Measurements from ENCODE around the gene RNF115.
"Not testable (repeated sequence)": the region's sequence is repeated elsewhere in the genome, so short reads cannot be mapped to it uniquely, and the experiment has no call there.

Gene RNF115

DNA sequence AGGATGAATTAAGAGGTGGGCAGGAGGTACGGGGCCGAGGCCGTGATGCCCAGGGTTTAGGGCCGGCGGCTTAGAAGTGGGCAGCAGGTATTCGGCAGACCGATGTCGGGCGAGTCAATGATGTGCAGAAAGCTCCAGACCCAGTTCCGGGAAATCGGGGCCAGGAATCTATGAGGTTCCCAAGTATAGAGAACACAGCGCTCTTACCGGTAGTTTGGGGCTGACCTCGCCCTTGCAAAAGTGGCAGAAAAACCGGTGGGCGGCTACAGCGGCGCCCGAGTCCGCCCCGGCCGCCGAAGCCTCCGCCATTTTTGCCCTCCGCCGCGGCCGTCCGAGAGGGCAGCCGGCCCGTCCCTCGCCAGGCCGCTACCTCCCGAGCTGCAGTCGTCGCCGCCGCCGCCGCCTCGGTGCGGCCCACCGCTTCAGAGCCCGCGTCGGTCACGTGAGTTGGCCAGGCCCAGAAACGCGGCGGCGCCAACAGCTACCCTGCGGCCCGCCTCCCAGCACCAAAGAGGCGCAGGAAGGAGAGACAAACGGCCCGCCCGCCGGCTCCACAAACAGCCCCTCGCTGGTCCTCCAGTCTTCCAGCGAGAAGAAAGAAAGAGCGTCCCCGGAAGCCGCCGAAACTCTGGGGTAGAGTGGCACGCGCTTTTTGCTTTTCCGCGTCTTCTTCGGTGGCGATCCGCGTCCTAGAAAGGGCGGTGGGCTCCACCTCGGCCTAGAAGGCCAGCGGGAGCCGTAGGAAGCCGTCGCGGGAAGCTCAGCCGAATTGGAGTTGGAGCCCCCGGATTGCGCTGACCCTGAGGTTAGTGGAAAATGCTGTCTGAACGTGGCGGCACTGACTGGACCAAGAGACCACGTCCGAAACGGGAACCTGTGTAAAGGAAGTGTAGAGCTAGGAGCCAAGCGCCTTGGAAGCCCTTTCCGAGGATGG lies at the start of gene RNF115, which contains the start of gene POLR3C:
Gene RNF115, minus strand, starts transcription at position 531 of the 934 bp plus-strand sequence. Its CDS starts 222 bp downstream, at position 309.
Gene POLR3C, plus strand, starts transcription at position 636 of the 934 bp plus-strand sequence. CDS start 1,577 bp downstream, outside the sequence.
- peak; percentile 69 for DNase-seq (ENCODE audit: low read depth)

- DNase-seq (ENCODE audit: low read depth): no peak
Observed at GRCh38 chr1:145871994-145872924, 48.4 kb upstream of the RNF115 start.

GRCh38 chr1:145868232-145868631 lies 44.3 kb upstream of the RNF115 start:
- no peak for DNase-seq (ENCODE audit: low read depth)

DNA sequence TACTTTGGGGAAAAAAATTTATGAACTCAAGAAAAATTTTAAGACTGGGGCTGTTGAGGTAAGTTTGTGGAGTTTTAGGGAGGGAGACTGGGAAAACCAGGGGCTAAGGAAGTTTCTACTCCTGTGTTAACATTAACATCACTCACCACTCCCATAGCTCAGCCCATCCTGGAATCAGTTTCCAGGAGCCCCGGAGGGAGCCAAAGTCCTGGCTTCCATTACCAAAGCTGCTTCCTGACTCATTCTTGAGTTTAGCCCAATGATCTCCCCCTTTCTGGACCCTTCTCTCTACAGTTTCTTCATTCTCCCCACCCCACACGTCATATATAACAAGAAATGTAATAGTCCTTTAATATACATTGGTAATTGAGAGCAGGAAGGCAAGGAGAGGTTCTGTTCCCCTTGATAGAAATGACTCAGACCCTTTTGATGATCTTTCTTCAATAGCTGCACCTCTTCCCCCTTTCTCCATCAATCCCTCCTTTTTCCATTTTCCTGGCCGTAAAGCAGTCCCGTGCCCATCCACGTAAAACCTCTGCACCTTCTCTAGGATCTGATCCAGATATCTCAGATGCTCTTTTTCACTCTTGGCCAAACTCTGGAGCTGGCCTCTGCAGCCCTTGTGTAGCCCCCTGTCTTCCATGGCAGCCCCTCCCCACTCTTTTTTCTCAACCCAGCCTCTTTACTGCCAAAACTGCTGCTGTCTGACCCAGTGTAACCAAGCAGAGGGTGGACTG lies 39.6 kb upstream of the RNF115 start:
- no peak for DNase-seq (ENCODE audit: low read depth)

DNA sequence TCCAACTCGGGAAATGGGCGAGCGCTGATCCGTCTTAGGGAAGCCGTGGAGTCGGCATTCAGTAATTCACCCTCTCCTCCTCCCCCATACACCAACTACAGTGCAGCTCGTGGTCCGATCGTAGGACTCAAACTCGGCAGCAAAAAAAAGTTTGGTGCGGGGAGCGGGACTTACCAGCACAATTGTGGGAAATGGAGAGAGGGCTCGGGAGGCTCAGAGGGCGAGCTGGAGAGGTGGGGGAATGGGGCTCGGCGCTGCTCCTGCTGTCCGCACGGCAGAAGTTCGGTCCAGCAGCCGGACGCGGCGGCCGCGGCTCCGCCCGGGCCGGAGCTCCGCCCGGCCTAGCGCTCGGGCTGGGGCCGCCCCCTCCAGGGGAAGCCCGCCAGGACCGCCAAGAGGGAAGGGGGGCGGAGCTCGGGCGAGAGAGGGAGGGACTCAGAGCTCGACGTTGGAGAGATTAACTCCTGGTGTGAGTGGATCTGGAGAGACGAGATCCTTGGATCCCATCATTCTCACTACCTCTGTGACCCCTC lies 35.7 kb upstream of the RNF115 start:
- DNase-seq (ENCODE audit: low read depth): peak; percentile 59

DNA sequence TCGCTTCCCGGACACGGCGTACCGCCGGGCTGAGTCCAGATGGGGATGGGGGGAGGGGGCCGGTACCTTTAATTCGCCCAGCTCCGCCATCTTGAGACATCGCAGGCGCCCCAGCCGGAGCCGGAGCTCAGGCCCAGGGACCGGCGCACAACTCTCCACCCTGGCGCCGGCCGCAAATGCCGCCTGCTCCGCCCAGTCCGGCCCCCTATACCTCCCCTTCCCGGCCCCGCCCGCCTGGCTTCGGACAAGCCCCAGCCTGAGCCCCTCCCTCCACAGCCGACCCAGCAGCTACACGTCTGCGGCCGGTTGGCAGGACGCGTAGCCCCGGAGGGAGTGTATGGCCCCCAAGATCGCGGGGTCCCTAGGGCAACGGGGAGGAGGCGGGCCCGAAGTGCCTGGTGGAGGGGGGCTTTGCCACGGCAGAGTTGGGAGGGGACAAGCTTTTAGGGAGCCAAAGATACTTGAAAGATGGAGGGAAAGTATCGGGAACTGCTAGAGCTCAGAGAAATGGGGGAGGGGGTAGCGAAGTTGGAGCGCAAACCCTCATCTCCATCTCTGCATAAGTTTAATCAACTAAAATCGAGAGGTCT lies 35.1 kb upstream of the RNF115 start, which contains the start of gene PIAS3:
Gene PIAS3, minus strand, starts transcription at position 181 of the 590 bp plus-strand sequence. Its CDS starts 91 bp downstream, at position 90.
- peak; percentile 57 for DNase-seq (ENCODE audit: low read depth)

DNA sequence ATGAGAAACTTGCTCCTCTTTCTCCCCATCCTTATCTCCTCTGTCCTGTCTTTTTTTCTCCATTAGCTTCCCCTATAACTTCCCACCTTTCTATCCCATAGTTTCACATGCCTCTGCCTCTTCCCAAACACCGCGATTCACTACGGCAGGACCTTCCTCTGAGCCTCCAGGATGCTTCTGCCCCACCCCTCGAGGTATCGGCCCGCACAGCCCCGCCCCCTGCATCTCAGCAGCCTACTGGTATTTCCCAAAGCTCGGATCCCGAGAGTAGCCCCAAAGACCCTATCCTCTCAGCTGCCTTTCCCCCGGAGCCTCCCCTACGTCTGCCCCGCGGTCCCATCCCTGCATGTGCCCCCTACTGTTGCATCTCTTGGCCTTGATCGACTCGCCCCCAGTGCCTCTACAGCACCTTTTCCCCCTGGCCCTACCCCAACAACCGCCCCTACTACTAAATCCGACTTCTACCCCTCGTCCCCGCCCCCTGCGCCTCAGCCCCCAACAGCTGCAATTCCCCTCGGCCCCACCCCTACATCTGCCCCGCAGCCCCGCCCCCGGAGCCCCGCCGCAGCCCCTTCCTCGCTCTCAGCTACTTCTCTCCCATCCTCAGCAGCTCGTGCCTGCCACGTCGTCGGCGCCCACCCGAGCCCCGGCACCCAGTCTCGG lies 34.5 kb upstream of the RNF115 start:
- DNase-seq (ENCODE audit: low read depth): no peak

DNA sequence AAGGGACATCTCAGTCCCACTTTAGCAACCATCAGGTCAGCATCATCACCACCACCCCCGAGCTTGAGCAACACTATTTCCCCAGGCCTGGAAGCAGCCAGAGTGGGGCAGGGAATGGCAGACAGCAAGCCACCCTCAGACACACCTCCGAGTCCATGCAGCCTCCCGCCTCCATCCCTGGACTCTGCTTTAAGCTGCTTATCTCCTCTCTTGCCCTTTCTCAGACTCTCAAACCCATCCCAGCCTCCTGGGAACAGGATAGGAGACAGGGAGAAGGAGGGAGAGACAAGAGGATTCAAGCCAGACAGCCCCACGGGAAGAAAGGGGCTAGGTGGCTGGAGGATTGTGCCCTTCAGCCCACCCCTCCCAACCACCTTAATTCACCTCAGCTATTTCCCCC lies 33.3 kb upstream of the RNF115 start:
- DNase-seq (ENCODE audit: low read depth): no peak

GRCh38 chr1:145855426-145855948 lies 31.6 kb upstream of the RNF115 start:
- DNase-seq (ENCODE audit: low read depth): no peak

GRCh38 chr1:145849356-145850160 lies 25.7 kb upstream of the RNF115 start:
- DNase-seq (ENCODE audit: low read depth): no peak

DNA sequence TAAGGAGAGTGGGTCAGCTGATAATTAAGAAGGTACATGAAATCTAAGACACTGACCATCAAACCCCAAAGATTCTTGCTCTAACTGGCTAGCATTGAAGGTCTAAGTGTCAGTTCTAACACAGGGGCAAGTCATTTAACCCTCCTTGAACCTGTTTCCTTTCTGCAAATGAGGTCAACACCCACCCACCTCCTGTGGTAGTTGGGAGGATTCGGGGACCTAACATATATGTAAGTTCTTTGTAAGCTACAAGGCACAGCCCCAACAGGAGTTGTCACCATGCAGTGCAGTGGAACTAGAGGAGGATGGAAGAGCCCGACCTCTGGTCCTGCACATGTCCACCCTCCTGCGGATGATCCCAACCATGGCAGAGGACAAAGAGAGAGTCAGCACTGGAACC lies 23.9 kb upstream of the RNF115 start:
- no peak for DNase-seq (ENCODE audit: low read depth)

GRCh38 chr1:145846201-145846612 lies 22.3 kb upstream of the RNF115 start:
- DNase-seq (ENCODE audit: low read depth): no peak

GRCh38 chr1:145845514-145846161 lies 21.7 kb upstream of the RNF115 start, which contains the start of gene NUDT17:
TSS of gene NUDT17 (plus strand) at chr1:145845630. CDS start at chr1:145845641, 11 bp downstream.
- DNase-seq (ENCODE audit: low read depth): peak; percentile 36

DNA sequence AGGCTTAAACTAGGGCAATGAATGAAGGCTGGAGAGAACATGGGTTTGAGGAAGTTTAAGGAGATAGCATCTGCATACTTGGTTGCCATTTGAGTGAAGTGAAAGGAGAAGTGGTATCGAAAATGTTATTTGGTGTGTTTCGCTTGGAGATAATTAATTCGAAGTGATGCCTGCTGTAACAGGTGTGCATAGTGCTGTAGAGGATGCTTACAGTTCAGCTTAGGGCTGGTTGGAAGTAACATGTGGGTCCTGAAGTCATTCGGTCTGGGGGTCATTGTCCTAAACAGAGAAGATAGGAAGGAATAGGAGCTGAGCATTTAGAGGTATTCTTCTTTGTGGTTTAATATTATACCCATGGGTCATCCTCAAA lies 21.2 kb upstream of the RNF115 start:
- peak; percentile 37 for DNase-seq (ENCODE audit: low read depth)

DNA sequence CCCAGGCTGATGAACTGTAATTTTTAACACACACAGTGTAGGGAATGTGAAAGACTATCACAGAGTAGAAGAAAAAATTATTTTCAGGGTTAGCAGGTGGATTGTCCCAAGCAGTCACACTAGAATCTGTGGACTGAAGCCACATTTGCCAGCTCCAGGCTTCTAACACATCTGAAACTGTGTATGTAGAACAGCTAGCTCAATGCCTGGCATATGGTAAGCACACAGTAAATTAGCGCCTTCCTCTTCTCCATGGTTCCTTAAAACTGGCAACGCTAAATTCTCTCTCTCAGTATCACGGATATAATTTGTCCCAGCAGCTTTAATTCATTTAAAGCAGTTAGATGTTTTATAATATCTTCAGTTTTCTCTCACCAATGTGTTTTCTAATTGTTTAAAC lies 19.1 kb upstream of the RNF115 start:
- no peak for DNase-seq (ENCODE audit: low read depth)

GRCh38 chr1:145837656-145838055 lies 13.8 kb upstream of the RNF115 start:
- DNase-seq (ENCODE audit: low read depth): no peak

DNA sequence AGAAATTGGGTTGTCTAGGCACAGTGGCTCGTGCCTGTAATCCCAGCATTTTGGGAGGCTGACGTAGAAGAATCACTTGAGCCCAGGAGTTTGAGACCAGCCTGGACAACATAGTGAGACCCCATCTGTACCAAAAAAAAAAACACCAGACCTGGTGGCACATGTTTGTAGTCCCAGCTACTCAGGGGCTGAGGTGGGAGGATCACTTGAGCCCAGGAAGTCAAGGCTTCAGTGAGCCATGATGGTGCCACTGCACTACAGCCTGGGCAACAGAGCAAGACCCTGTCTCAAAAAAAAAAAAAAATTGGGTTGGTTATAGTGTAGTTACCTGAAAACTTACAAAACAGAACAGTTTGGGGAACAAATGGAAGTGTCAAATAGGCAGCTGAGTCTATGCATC lies 6.9 kb upstream of the RNF115 start:
- not testable (repeated sequence) for DNase-seq (ENCODE audit: low read depth)

- no peak for DNase-seq (ENCODE audit: low read depth)
Observed at GRCh38 chr1:145828367-145829026, 4.6 kb upstream of the RNF115 start.
